Activated CD8-positive, alpha-beta memory T cell treated with anti-CD3 and anti-CD28 coated beads for 4 hours (primary cell): ENCODE data around the gene ST14.
A peak's percentile ranks its signal among the peaks of the same experiment; 100 is the strongest.

Experiments
- DNase-seq, 2 donors: peaks; one replicate each; pipeline ENCODE4 v3.0.0-alpha.2; 2020; ENCODE audit warnings: low read depth in 2 of 2

Gene ST14

GRCh38 chr11:130208241-130209127 lies 48.9 kb downstream of the ST14 start:
- DNase-seq = no peak

GRCh38 chr11:130209128-130209932 lies 49.7 kb downstream of the ST14 start:
- DNase-seq = no peak

GRCh38 chr11:130209954-130210854 lies 50.6 kb downstream of the ST14 start:
- no peak for DNase-seq

- no peak for DNase-seq
These were observed 51.6 kb downstream of the ST14 start for GRCh38 chr11:130211144-130211543.

- no peak for DNase-seq
These were observed 52.3 kb downstream of the ST14 start for GRCh38 chr11:130211781-130212401.

GRCh38 chr11:130212431-130212961 lies 52.9 kb downstream of the ST14 start:
- no peak for DNase-seq

GRCh38 chr11:130213143-130213978 lies 53.8 kb downstream of the ST14 start:
- peak; percentile 44 for DNase-seq

GRCh38 chr11:130213979-130214281 lies 54.3 kb downstream of the ST14 start:
- no peak for DNase-seq

GRCh38 chr11:130214861-130215530 lies 55.4 kb downstream of the ST14 start:
- no peak for DNase-seq

- DNase-seq = no peak
These were observed 56.1 kb downstream of the ST14 start for GRCh38 chr11:130215531-130216220.

GRCh38 chr11:130216221-130216550 lies 56.6 kb downstream of the ST14 start:
- DNase-seq = no peak

- DNase-seq = no peak
These were observed 57.1 kb downstream of the ST14 start for GRCh38 chr11:130216591-130217132.

- DNase-seq = no peak
These were observed 57.8 kb downstream of the ST14 start for GRCh38 chr11:130217133-130218031.

- DNase-seq = no peak
These were observed 59.0 kb downstream of the ST14 start for GRCh38 chr11:130218501-130219070.

- no peak for DNase-seq
These were observed 59.6 kb downstream of the ST14 start for GRCh38 chr11:130219148-130219547.

GRCh38 chr11:130220311-130221035 lies 60.9 kb downstream of the ST14 start:
- DNase-seq = no peak
